ENCODE data around the gene PSMB7.
A peak's percentile ranks its signal among the peaks of the same experiment; 100 is the strongest.

The PSMB7 gene

GRCh38 chr9:124322618-124323432, 92.4 kb downstream of the PSMB7 start:
- no peak for DNase-seq

GRCh38 chr9:124321935-124322334, 93.3 kb downstream of the PSMB7 start:
- DNase-seq, result no peak

- no peak for DNase-seq
These were observed 93.8 kb downstream of the PSMB7 start for GRCh38 chr9:124321416-124321815.

GRCh38 chr9:124320062-124320973, 94.9 kb downstream of the PSMB7 start:
- peak; percentile 39 for DNase-seq

- no peak for DNase-seq
These were observed 99.4 kb downstream of the PSMB7 start for GRCh38 chr9:124315882-124316281.

- no peak for DNase-seq
These were observed 101.3 kb downstream of the PSMB7 start for GRCh38 chr9:124313940-124314339.

GRCh38 chr9:124312290-124313265, 102.7 kb downstream of the PSMB7 start:
- no peak for DNase-seq

GRCh38 chr9:124311283-124311682, 104.0 kb downstream of the PSMB7 start:
- no peak for DNase-seq

GRCh38 chr9:124309667-124310084, 105.6 kb downstream of the PSMB7 start:
- DNase-seq, result no peak

GRCh38 chr9:124308606-124309491, 106.4 kb downstream of the PSMB7 start:
- DNase-seq, result no peak

GRCh38 chr9:124307379-124308030, 107.7 kb downstream of the PSMB7 start:
- no peak for DNase-seq

GRCh38 chr9:124306098-124306735, 109.0 kb downstream of the PSMB7 start:
- no peak for DNase-seq

- DNase-seq, result no peak
These were observed 111.0 kb downstream of the PSMB7 start for GRCh38 chr9:124304285-124304684.

GRCh38 chr9:124303762-124304161, 111.5 kb downstream of the PSMB7 start:
- no peak for DNase-seq
